HepG2 (cell line): ENCODE measurements around the gene RABGGTA. TPM values are rescaled to one million over a fixed set of nuclear protein-coding genes. Genes with fewer than 3 reads are reported as not detected.

ENCODE experiments used
- E2F1 ChIP-seq: sonication (generic); formaldehyde crosslinking; IDR thresholded peaks from 2 replicates; pipeline ENCODE4 v1.5.0; 2020; ENCODE audit warnings: missing genetic modification reagents
- KDM5A ChIP-seq: fragments of 200-600 bp; sonication (generic); IDR thresholded peaks from 2 replicates; pipeline ENCODE4 v1.7.0; 2018; ENCODE audit warnings: antibody characterized with exemption, mild to moderate bottlenecking, low read length, borderline replicate concordance
- KDM5B ChIP-seq: sonication (generic); formaldehyde crosslinking; IDR thresholded peaks from 2 replicates; pipeline ENCODE4 v1.4.0; 2020; ENCODE audit warnings: missing genetic modification reagents, mild to moderate bottlenecking, borderline replicate concordance
- KDM6A ChIP-seq: IDR thresholded peaks from 2 replicates; pipeline ENCODE4 v1.6.1; 2016; ENCODE audit warnings: low read depth
- MTF1 ChIP-seq: sonication (generic); formaldehyde crosslinking; IDR thresholded peaks from 2 replicates; pipeline ENCODE4 v1.5.0; 2020; ENCODE audit warnings: missing genetic modification reagents
- NCOA2 ChIP-seq: sonication (generic); formaldehyde crosslinking; IDR thresholded peaks from 2 replicates; pipeline ENCODE4 v1.8.0; 2022; ENCODE audit warnings: inconsistent platforms
- PAWR ChIP-seq: sonication (generic); formaldehyde crosslinking; IDR thresholded peaks from 2 replicates; pipeline ENCODE4 v1.4.0; 2020; ENCODE audit warnings: missing genetic modification reagents, mild to moderate bottlenecking, borderline replicate concordance
- POLR2A ChIP-seq, 2 experiments: IDR thresholded peaks; 2 replicates each; pipeline ENCODE4 v1.6.1; 2011; ENCODE audit warnings: low read depth in 2 of 2, low read length in 2 of 2, mild to moderate bottlenecking in 1 of 2, moderate library complexity in 1 of 2; ENCODE audit not compliant: insufficient read depth in 1 of 2
- POLR2AphosphoS5 ChIP-seq: IDR thresholded peaks from 2 replicates; pipeline ENCODE4 v1.6.1; 2012; ENCODE audit warnings: low read depth, low read length
- RBFOX2 ChIP-seq: fragments of 200-400 bp; formaldehyde crosslinking; IDR thresholded peaks from 2 replicates; pipeline ENCODE4 v1.6.1; 2017; ENCODE audit warnings: low read depth, mild to moderate bottlenecking, low read length
- SMYD3 ChIP-seq: sonication (generic); formaldehyde crosslinking; IDR thresholded peaks from 2 replicates; pipeline ENCODE4 v1.8.1; 2023; ENCODE audit warnings: mild to moderate bottlenecking, missing genetic modification reagents
- TAF1 ChIP-seq: sonication (generic); formaldehyde crosslinking; IDR thresholded peaks from 2 replicates; pipeline ENCODE4 v1.4.0; 2020; ENCODE audit warnings: missing genetic modification reagents
- ZBTB7B ChIP-seq: sonication (generic); formaldehyde crosslinking; IDR thresholded peaks from 2 replicates; pipeline ENCODE4 v1.4.0; 2020; ENCODE audit warnings: missing genetic modification reagents
- ZC3H13 ChIP-seq: sonication (generic); formaldehyde crosslinking; IDR thresholded peaks from 2 replicates; pipeline ENCODE4 v1.8.1; 2023; ENCODE audit warnings: mild to moderate bottlenecking, missing genetic modification reagents, moderate library complexity
- ZEB1 ChIP-seq: IDR thresholded peaks from 2 replicates; pipeline ENCODE4 v1.6.1; 2012; ENCODE audit warnings: mild to moderate bottlenecking, low read depth, inconsistent platforms; ENCODE audit not compliant: insufficient replicate concordance
- ZNF333 ChIP-seq: sonication (generic); formaldehyde crosslinking; IDR thresholded peaks from 2 replicates; pipeline ENCODE4 v1.4.0; 2020; ENCODE audit warnings: mild to moderate bottlenecking, missing genetic modification reagents, borderline replicate concordance
- ZNF501 ChIP-seq: sonication (generic); formaldehyde crosslinking; IDR thresholded peaks from 2 replicates; pipeline ENCODE4 v1.5.1; 2020; ENCODE audit warnings: mild to moderate bottlenecking, moderate library complexity, missing genetic modification reagents
- ZNF737 ChIP-seq: sonication (generic); formaldehyde crosslinking; IDR thresholded peaks from 2 replicates; pipeline ENCODE4 v1.5.0; 2020; ENCODE audit warnings: missing genetic modification reagents, mild to moderate bottlenecking, borderline replicate concordance
- ZNF749 ChIP-seq: sonication (generic); formaldehyde crosslinking; IDR thresholded peaks from 2 replicates; pipeline ENCODE4 v1.8.0; 2022; ENCODE audit warnings: mild to moderate bottlenecking, missing genetic modification reagents, moderate library complexity, borderline replicate concordance
- ZNF83 ChIP-seq: sonication (generic); formaldehyde crosslinking; IDR thresholded peaks from 2 replicates; pipeline ENCODE4 v1.4.0; 2020; ENCODE audit warnings: missing genetic modification reagents, mild to moderate bottlenecking, borderline replicate concordance
- polyA plus RNA-seq, 8 experiments: library from polyadenylated mRNA; depleted of rRNA in 3 of 8; stranded (reverse) in 7 of 8; unstranded in 1 of 8; fragments of >200 nt; fragmentation: Illumina TruSeq in 4 of 8; extraction: Trizol in 4 of 8; gene quantifications; 2 replicates each; pipeline versions ENCODE4 v1.2.1 to v1.2.3, GENCODE V29; 2011 to 2016; ENCODE audit warnings: low read depth in 4 of 8, missing spikeins in 1 of 8, mixed read lengths in 1 of 8; ENCODE audit not compliant: insufficient read depth in 1 of 8
- total RNA-seq, 5 experiments: library from RNA; depleted of rRNA; stranded (reverse); fragments of >200 nt; fragmentation: Illumina TruSeq; extraction: Trizol; gene quantifications; 2 replicates each; pipeline ENCODE4 v1.2.3, GENCODE V29; 2016; ENCODE audit warnings: low read depth in 1 of 5
- TF ChIP-seq, protein P1 (sequence below): sonication (generic); formaldehyde crosslinking; IDR thresholded peaks from 2 replicates; pipeline ENCODE4 v1.5.0; 2020; ENCODE audit warnings: missing genetic modification reagents
- TF ChIP-seq, protein P2 (sequence below), 2 experiments: fragments of 450-650 bp in 1 of 2; sonication (generic) in 1 of 2; formaldehyde crosslinking; IDR thresholded peaks; 2 replicates each; pipeline versions ENCODE4 v1.5.0 to v1.8.0; 2020 to 2022; ENCODE audit warnings: mild to moderate bottlenecking in 1 of 2, missing genetic modification reagents in 1 of 2
- TF ChIP-seq, protein P3 (sequence below): sonication (generic); formaldehyde crosslinking; IDR thresholded peaks from 2 replicates; pipeline ENCODE4 v1.4.0; 2020; ENCODE audit warnings: missing genetic modification reagents

RABGGTA gene
- total and polyA plus RNA-seq, 2 of the 13 experiments (the other 11 are each of a cell fraction or from before 2014, with no cell fraction given): 57.9 to 90.8 TPM

GRCh38 chr14:24240110-24240918 lies 31.1 kb downstream of the RABGGTA start (continued):
- TF ChIP-seq, protein P1, sequence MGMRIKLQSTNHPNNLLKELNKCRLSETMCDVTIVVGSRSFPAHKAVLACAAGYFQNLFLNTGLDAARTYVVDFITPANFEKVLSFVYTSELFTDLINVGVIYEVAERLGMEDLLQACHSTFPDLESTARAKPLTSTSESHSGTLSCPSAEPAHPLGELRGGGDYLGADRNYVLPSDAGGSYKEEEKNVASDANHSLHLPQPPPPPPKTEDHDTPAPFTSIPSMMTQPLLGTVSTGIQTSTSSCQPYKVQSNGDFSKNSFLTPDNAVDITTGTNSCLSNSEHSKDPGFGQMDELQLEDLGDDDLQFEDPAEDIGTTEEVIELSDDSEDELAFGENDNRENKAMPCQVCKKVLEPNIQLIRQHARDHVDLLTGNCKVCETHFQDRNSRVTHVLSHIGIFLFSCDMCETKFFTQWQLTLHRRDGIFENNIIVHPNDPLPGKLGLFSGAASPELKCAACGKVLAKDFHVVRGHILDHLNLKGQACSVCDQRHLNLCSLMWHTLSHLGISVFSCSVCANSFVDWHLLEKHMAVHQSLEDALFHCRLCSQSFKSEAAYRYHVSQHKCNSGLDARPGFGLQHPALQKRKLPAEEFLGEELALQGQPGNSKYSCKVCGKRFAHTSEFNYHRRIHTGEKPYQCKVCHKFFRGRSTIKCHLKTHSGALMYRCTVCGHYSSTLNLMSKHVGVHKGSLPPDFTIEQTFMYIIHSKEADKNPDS: no peak
- 0 out of 2 replicates have a peak, but pooled peaks have one; percentile 54 for TF ChIP-seq KDM5B
- no peak for TF ChIP-seq E2F1 (CRISPR knock-in tag)
- TF ChIP-seq ZEB1: no peak
- TF ChIP-seq KDM6A (CRISPR knock-in tag): no peak
- TF ChIP-seq ZC3H13 (CRISPR knock-in tag): peak; percentile 25; the same call in 1 of the 2 replicates
- no peak for TF ChIP-seq ZNF501
- no peak for TF ChIP-seq NCOA2 (CRISPR knock-in tag)
- TF ChIP-seq, protein P2, sequence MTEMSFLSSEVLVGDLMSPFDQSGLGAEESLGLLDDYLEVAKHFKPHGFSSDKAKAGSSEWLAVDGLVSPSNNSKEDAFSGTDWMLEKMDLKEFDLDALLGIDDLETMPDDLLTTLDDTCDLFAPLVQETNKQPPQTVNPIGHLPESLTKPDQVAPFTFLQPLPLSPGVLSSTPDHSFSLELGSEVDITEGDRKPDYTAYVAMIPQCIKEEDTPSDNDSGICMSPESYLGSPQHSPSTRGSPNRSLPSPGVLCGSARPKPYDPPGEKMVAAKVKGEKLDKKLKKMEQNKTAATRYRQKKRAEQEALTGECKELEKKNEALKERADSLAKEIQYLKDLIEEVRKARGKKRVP (CRISPR knock-in tag; IDR thresholded peaks at IDR 0.05): no peak
- TF ChIP-seq ZNF83 (CRISPR knock-in tag): 0 out of 2 replicates have a peak, but pooled peaks have one; percentile 53
- TF ChIP-seq POLR2A (IDR thresholded peaks at IDR 0.05; ENCODE audit: insufficient read depth in 1 of 2, low read depth in 2 of 2, low read length in 2 of 2): peak in 1 of 2 experiments; percentile 36; a peak in 1 of 4 replicates
- no peak for TF ChIP-seq SMYD3 (CRISPR knock-in tag)
- no peak for TF ChIP-seq MTF1 (CRISPR knock-in tag)
- TF ChIP-seq TAF1 (CRISPR knock-in tag): 0 out of 2 replicates have a peak, but pooled peaks have one; percentile 13
- TF ChIP-seq PAWR (CRISPR knock-in tag): no peak
- 0 out of 2 replicates have a peak, but pooled peaks have one; percentile 78 for TF ChIP-seq ZNF333 (CRISPR knock-in tag)
- no peak for TF ChIP-seq ZBTB7B (CRISPR knock-in tag)
- no peak for TF ChIP-seq ZNF749 (CRISPR knock-in tag)
- TF ChIP-seq POLR2AphosphoS5: peak; percentile 37; the same call in 1 of the 2 replicates
- TF ChIP-seq, protein P3, sequence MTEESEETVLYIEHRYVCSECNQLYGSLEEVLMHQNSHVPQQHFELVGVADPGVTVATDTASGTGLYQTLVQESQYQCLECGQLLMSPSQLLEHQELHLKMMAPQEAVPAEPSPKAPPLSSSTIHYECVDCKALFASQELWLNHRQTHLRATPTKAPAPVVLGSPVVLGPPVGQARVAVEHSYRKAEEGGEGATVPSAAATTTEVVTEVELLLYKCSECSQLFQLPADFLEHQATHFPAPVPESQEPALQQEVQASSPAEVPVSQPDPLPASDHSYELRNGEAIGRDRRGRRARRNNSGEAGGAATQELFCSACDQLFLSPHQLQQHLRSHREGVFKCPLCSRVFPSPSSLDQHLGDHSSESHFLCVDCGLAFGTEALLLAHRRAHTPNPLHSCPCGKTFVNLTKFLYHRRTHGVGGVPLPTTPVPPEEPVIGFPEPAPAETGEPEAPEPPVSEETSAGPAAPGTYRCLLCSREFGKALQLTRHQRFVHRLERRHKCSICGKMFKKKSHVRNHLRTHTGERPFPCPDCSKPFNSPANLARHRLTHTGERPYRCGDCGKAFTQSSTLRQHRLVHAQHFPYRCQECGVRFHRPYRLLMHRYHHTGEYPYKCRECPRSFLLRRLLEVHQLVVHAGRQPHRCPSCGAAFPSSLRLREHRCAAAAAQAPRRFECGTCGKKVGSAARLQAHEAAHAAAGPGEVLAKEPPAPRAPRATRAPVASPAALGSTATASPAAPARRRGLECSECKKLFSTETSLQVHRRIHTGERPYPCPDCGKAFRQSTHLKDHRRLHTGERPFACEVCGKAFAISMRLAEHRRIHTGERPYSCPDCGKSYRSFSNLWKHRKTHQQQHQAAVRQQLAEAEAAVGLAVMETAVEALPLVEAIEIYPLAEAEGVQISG (CRISPR knock-in tag): no peak
- TF ChIP-seq ZNF737 (CRISPR knock-in tag): peak; percentile 67; the same call in 1 of the 2 replicates
- TF ChIP-seq KDM5A: no peak
- TF ChIP-seq RBFOX2: peak; percentile 40; the same call in 1 of the 2 replicates
